ENCODE data around the gene PCBP3.

- TF ChIP-seq POLR2AphosphoS5 (IDR thresholded peaks at IDR 0.05; ENCODE audit: low read depth, low read length) (no peak), CTCF (IDR thresholded peaks at IDR 0.05) (no peak)
Observed at GRCh38 chr21:45724345-45724961, 80.9 kb downstream of the PCBP3 start.

Data from Panc1 (cell line).